Mammary epithelial cell (primary cell): ENCODE measurements around the gene DZIP1L.

ENCODE experiments used
- CTCF ChIP-seq, 2 donors: IDR thresholded peaks in 1 of 2; conservative IDR thresholded peaks in 1 of 2; 2 replicates each; pipeline ENCODE4 v1.5.1; 2011 to 2012; ENCODE audit warnings: inconsistent platforms in 2 of 2, low read length in 2 of 2, mild to moderate bottlenecking in 2 of 2, control low read depth in 1 of 2, low read depth in 1 of 2; ENCODE audit not compliant: insufficient read depth in 1 of 2; ENCODE audit errors: extremely low read depth in 1 of 2
- EZH2 ChIP-seq: IDR thresholded peaks from 2 replicates; pipeline ENCODE4 v1.6.1; 2012; ENCODE audit warnings: low read length, inconsistent platforms, borderline replicate concordance

- TF ChIP-seq CTCF (conservative IDR thresholded peaks at IDR 0.05 in 1 of 2, IDR thresholded peaks at IDR 0.05 in 1 of 2; ENCODE audit: extremely low read depth in 1 of 2, insufficient read depth in 1 of 2, low read depth in 1 of 2, low read length in 2 of 2) (no peak), EZH2 (no peak)
Observed at GRCh38 chr3:138093721-138094120, 21.7 kb downstream of the DZIP1L start.
